Hippocampal formation (tissue), 2 donors: Measurements from ENCODE around the gene UNCX.
A peak's percentile ranks its signal among the peaks of the same experiment; 100 is the strongest.

Source experiments
- DNase-seq, 2 donors: peaks; one replicate each; lab custom pipeline; 2025; lab: John Stamatoyannopoulos, UW

UNCX gene

DNA sequence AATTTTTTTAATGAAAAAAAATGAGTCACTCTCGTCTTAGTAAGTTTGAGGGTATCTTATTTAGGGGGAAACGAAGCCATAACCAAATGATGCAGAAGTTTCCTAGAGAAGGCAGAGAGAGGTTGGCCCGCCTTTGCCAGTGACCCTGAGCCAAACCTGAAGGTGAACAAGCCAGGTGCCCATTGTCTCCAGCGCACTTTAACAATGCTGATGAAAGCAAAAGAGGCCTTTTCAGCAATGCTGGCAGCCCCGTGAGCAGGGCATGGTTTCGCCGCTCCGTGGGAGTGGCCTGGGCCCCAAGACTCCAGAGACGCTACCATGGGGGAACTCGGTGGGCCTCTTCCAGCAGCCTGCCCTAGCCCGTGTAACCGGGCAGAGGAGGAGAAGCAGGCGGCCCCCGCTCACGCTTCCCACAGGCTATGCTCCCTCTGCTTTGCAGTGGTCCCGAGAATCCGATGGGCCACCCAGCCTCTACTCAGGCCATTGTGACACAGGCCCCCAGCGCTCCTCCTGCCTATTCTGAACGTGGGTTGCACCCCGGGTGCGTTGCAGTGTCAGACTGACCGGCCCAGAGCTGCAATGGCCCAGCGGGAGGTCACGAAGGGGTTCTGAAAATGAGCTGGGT is 14.0 kb upstream of the UNCX start:
- no peak for DNase-seq

DNA sequence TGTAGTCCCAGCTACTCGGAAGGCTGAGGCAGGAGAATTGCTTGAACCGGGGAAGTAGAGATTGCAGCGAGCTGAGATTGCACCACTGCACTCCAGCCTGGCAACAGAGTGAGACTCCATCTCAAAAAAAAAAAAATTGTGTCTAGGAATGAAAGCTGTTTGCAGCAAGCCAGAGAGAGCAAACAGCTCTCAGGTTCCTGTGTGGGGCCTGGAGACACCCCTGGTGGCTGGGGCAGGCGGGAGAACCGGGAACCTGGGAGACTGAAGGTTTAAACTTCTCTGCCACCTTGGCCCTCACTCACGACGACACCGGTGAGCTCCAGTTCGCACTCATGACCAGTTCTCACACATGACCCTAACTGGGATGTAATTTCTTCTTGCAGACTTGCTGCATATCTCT is 13.2 kb upstream of the UNCX start:
- no peak for DNase-seq

DNA sequence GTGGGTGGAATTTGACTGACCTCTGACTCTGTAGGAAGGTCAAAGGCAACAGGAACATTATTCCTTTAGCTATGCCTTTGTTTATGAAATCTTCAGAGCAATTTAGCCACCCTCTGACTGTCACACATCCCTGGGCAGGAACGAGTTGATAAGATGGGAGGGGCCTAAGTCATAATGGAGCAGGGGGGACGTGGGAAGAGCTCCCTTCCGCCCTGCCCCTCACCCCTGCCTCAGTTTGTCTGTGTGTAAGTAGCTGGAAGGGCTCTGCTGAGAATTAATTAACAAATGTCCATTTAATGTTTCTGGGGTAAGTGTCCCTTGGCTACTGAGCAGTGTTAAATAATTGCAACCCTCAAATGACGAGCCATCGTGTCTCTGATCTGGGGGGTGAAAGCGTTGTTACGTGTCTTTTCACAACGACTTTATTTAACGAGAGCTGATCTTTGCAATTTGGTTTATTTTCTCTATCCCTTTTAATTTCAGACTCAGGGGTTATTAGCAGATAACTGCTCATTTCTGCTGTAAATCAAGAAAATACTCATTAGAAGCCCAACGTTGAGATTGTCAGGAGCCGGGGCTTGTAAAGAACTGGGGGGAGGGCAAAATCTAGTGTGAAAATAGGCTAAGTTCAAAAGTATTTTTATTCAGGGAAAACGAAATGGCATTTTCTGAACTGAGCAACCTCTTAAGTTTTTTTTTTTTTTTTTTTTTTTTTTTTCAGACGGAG is 12.5 kb upstream of the UNCX start:
- DNase-seq, result no peak

DNA sequence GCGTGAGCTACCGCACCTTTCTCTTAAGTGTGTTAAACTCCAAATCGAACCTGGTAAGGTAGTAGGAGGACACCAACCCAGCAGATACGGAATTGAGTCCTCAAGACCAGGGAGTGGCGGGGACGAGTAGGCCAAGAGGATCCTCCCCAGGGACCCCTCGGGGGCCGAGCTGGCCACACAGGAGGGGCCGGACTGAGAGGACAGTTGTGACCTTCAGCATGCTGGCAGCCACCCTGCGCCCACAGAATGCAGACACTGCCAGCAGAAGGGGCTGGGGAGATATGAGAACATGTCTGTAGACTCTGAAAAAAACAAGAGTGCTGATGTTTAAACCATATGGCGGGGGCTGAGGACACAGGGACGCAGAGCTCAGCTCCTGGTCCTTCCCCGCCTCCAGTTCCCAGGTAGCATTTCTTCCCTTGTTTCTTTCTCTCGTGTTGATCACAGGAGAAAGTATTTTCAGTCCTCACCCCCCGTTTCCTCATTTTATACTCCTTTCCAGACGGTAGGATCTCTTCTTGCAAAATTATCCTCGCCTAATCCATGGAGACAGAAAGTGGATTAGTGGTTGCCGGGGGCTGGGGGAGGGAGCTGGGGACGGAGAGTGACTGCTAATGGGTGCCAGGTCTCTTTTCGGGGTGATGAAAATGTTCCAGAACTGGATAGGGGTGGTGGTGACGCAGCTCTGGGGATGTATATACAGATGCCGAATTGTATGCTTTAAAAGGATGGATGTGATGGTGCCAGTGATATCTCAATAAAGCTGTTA is 11.5 kb upstream of the UNCX start:
- no peak for DNase-seq

DNA sequence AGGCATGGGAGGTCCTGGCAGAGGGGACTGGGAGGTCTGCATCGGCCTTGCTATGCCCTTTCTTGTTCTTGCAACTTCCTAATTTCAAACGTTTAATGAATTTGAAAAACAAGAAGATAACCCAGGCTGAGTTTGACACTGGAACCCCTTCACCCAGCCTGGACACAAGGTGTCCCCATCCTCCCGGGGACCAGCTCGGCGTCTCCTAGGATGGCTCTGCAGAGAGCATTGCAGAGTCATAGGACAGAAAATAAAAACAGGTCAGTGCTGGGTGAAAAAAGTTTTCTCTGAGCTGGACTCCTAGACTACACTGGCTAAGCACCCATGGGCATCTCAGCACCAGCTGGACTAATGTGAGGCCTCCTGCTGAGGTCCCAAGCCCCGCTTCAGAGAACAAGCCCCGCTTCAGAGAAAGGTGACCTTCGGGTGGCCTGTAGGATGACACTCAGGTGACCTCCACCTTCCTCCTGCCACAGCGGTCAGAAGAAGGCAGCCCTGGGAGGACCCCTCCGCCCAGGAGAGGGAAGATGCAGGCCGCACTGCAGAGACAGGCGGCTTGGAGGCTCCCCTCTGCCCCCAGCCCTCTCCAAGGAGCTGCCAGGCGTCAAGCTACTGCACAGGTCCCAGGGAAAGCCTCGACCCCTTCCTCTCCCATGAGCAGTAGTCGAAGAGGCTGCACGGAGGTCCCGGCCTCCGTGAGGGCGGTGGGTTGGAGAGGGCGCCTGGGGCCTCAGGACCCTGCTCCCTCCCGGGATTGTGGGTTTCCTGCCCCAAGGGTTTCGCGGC is 9.3 kb upstream of the UNCX start:
- DNase-seq, result no peak

DNA sequence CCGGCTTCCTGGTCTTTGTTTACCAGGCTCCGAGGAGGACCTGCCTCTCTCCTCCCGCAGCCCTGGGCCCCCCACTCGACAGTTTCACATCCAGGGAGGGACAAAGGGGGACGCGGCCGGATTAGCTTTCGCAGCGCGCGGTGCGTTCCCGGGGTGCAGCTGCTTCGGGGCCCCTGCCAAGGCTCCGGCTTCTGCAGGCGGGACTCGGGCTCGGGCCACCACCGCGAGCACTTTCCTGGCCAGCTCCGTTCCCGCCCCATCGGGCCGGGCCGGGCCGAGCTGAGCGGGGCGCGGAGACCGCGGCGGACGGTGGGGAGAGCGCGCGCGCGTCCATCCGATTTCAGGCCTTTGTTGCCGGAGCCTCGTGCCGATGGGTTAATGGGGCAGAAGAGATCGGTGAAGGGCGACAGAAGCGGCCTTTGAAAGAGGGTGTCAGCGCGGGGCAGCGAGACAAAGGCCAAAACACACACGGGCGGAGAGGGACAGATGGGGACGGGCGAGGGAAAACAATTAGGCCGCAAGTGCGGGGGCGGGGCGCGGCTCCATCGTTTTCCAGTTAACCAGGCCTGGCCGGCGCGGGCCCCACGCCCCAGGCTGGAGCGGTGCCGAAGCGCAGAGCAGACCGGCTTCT is 8.5 kb upstream of the UNCX start:
- no peak for DNase-seq

DNA sequence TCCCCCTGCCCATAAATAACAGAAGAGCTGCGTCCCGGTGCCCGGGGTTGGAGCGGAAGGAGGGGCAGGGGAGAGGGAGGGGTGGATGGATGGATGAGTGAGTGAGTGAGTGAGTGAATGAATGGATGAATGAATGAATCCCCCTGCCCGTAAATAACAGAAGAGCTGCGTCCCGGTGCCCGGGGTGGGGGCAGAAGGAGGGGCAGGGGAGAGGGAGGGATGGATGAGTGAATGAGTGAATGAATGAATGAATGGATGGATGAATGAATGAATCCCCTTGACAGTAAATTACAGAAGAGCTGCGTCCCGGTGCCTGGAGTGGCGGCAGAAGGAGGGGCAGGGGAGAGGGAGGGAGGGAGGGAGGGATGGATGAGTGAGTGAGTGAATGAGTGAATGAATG is 7.6 kb upstream of the UNCX start:
- DNase-seq, result no peak

DNA sequence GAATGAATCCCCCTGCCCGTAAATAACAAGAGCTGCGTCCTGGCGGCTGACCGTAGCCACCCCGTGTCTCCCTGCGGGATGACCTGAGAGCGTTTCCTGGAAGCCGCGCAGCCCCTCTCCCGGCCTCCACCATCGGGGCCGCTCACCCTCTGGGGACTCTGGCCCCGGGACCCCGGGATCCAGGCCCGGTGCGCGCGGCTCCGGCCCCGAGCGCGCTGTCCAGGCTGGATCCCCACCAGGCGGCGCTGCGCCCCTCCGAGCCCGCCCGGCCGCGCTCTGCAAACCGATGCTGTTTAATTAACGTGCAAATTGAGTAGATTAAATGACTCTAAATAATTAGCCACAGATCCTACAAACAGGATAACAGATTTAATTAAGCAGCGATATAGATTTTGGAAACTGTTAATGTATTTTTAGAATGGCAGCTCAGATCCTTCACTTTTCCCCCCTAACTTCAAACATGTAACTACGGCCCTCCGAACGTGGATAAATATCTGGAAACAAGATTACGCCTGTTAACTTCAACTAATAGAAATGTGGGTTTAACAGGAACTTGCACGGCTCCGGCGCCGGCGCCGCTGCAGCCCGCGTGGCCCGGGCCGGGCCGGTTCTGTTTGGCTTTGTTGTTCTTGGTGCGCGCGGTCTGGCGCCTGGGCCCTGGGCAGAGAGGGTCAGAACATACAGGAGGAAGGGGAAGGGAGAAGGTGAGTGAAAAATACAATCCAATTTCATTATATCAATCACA is 7.1 kb upstream of the UNCX start:
- peak in 1 of 2 donors; percentile 6 for DNase-seq

DNA sequence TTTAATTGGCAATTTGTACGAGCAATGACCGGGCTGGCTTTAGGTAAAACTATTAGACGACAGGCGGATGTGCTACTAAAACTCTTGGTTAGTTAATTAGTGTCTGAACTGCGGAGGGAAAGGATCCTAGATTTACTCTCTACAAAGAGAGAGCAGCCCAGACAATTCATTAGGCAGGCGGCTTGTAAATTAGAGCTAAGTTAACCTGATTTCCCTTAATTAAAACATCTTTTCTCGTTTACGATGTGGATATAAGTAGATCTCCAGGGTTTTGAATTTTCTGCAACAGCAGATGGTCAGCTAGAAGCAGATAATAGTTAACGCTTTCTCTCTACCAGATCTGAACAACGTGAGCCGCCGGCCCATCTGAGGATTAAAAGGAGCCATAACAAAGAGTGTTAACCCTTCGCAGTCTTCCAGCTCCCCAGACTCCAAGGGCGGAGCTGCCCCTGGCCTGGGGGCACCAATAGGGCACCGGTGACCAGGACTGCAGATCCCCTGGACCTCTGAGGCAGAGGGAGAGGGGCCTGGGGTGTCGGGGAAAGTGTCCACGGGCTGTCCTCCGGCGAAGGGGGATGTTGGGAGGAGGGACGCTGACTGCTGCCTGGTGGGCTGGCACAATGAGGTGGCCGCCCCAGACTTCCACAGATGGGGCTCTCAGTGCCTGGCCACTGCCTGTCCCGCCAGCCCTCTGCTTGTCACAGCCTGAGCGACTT is 6.3 kb upstream of the UNCX start:
- no peak for DNase-seq

DNA sequence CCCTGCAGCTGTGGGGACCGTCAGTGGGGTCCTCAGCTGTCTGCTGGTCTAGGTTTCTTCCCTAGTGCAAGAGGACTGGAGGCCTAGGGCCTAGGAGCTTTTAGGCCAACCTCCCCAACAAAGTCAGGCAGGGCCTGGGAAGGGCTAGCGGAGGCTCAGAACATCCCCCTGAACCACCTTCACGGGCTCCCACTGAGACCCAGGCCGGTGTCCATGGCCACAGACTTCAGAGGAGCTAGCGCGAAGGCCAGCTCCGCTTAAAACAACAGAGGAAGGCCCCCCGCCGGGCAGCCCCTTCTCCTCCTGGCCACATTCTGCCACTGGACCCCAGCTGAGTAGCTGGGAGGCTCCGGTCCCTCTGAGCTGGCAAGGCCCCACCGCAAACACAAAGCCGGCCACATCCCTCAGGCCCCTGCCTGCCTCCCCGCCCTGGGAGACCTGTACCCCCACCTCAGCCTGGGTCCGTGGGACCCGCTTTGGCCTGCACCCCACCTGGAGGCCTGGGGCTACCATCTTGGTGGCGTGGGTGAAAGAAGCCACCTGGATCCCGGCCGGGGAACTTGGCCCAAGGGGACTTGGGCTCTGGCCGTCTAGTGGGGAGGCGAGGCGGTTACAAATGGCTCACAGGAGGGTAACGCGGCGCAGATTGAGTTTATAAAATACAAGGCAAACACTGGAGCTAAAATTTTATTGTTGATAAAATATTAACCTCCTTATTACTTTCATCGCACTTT is 5.4 kb upstream of the UNCX start:
- no peak for DNase-seq

DNA sequence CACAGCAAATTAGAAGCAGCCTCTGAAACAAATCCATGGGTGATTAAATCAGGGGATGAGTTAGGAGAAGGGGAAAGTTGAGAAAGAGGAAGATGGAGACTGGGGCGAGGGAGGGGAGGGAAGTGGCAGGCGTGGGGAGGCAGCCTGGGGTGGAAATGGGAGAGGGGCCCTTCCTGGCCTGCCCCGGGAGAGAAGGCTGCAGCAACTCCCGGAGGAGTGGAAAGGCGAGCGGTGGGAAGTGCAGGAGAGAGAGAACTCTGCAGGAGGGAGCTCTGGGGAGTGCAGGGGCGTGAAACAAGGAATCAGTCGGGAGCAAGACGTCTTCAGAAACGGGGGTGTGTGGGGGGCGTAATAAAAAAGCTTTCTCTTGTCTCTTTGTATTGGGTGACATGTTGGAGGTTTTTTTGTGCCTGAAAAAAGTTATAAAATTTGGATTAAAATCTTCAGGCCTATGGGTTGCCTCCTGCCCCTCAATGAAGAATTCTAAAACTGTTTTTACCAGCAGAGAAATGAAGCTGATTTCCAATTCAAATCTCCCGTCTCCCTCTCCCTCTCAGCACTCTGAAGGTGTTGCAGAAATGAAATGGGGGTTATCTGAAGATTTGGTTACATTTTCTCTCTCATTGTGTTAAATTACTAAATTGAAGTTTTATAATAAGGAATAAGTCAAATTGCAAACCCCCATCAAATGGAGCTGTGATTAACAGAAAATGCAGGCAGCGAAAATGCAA is 4.7 kb upstream of the UNCX start:
- DNase-seq, result no peak

DNA sequence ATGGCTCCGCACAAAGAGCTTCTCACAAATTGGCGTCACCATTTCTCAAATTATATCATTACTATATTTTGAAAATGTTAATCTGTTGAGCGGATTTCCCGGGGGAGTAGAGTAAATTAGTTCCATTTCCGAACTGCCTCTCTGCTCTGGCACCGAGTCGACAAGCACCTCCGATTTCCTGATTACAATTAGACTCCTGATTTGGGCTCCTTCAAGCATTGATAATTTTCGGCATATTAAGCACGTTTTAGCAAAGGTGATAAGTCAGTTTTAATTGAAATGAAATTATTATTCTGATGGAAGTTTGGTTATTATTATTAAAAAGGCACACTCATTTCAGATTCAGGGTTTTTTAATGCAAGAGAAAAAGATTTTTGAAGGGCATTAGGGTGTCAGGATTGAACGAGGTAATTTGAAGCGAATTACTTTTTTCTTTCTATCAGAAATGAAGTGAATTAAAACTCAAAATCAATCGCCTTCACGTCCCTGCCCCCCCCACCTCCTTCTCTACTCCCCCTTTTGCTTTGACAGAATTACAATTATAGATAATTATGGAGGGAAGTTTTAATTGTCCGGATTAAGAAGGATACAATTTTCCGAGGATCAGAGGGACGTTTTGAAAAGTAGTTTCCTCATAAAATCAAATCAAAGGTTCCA is 4.0 kb upstream of the UNCX start:
- DNase-seq, result no peak

DNA sequence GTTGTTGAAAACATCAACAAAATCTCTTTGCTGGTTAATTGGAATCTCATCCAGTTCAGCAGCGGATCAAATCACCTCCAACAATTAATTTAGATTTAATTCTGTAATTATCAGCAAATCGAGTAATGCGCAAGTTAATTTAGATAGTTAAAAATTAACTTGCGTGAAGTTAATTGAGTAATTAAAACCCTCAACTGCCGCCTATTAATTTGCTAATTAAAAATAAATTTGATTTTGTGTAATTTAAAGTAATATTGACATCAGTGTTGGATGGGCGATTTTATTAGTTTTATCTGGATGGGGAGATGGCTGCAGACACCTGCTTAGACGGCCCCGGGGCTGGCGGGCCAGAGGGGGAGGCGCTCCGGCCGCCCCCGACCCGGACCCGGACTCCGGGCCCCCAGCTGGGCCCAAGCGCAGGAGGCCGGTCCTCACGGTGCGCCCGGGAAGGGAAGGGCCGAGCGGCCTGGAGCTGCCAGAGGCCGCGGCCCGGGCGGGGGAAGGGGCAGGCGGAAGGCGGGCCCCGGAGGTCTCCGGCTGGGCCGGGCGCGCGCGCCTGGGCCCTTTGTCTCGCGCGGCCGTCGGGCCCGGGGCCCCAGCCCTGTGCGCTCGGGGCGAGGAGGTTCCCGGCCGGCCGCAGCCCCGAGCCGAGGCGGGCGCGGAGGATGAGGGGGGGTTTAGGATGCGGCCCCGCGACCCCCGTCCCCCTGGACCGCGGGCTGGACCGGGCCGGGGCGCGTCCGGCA is 3.3 kb upstream of the UNCX start:
- no peak for DNase-seq

DNA sequence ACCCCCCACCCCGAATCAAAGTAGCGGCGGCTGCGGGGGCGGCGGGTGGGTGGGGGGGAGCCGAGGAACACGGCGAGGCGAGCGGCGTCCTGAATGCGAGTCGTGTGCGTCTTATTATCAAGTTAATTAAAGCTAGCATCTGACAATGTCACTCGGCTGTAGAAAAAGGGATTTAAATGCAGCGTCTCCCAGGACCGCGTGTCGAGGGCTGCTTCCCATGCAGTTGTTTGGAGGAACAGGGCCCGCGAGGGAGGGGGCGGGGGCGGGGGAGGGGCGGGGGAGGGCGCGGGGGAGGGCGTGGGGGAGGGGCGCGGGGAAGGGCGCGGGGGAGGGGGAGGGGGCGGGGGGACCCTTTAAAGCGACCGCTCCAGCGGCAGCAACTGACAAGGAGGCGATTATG is 2.7 kb upstream of the UNCX start:
- no peak for DNase-seq

DNA sequence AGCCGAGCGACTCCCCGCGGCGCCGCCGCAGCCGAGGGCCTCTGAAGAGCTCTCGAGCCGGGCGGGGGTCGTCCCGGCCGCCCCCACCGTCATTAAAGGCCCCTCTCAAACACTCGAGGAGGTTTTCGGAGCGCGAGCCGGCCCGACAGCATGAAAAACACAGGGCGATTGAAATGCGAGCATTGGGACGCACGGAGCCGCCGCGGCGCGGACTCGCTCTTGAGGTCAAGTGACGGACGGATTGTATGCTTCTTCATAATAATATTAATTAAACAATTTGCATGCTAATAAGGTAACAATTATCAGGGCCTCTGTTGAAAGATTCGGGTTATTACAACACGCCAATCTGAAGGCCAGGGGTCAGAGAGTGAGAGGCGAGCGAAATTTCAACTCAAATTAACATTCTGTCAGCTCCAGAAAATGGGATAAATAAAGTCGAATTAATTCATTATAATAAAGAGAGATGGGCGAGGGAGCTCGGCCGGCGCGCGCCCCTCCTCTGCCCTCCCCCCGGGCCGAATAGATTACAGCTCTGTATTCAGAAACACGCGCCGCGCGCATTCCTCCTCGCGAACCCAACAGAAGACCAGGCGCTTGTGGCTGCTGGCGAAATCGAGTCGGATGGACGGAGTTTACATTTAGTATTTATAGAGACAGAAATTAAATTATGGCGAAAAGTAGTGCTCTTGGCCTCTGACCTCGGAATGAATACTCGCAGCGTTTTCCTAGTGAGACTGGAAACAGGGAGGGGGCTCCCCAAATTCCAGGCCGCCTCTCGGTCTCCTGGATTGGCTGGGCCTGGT is 2.1 kb upstream of the UNCX start:
- no peak for DNase-seq

DNA sequence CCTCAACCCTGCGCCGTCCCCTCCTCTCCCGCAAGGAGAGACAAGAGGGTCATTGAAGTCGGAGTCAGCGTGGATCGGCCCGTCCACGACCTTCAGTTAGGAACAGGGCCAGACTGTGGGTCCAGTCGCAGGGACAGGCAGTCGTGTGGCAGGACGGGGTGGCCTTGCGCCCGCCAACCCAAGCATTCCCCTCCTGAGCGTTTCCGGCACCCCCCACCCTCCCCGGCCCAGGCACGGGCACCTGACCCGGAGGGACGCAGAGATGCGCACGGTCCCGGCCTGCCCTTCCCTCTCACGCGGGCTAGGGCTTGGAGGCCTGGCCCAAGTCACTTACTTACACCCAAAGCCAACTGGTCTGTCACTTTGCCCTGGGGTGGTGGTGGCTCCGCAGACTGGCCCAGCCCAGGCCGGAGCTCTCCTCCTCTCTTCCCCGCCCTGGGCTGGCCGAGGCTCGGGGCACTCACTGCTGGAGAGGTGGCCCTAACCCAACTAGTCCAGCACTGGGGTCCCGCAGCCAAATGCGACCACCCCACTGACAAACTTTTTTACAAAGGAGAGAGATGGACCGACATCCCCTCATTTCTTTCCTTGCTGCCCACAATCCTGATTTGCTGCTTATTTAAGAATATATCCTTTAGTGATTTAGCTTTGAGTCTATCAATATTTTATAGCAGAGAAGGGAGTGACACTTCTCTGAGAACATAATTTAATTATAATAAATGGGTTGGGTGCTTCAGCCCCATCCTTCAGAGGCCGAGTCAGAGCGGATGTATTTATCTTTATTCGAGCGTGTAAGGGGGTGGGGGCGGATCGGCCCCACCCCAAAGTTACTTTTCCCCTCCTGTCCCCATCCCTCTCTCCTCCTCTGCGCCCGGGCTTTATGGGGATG is 1.2 kb upstream of the UNCX start:
- no peak for DNase-seq
